NB4 (cell line): ENCODE measurements around the gene MLN.

ENCODE experiments used
- POLR2A ChIP-seq: IDR thresholded peaks from 2 replicates; pipeline ENCODE4 v1.6.1; 2011; ENCODE audit warnings: mild to moderate bottlenecking; ENCODE audit not compliant: insufficient read length; ENCODE audit errors: extremely low read depth
- TF ChIP-seq, protein P1 (sequence below): IDR thresholded peaks from one replicate; pipeline ENCODE4 v1.5.1; 2012; ENCODE audit warnings: low read depth, low read length

DNA sequence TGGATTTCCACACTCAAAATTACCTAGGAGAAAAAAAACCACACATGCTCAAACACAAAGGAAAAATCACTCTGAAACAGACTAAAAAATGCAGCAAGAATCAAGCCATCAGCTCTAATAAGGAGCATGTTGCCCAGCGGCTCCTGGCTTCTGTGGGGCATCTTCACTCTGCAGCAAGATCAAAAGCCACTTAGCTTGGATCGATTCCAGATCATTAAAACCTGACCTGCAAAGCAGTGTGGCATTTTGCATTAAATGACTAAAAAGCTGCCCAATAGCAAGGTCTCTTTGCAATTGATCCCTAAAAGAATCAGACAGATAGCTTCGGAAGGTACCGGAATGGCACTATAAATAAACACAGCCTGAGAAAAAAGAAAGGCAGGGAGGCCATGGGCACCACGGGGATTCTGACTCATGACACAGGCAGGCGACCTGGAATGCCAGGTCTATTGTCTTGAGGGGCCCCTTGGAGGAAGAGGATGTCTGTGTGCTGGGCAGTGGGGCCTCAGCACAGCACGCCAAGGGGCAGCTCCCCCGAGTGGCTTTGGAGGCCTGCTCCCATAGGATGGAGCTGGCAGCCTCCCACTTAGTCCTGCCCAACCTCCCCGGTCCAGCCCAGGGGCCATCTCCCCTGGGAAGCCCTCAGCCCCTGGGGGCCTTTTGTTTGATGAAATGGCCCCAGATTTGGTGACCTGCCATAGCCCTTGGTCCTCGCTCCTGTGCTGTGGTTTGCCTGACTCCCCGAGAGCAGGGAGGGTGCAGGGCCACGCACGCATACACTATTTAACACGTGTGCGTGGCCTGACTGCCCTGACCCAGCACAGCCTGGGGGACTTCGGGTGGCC lies 22.4 kb downstream of the MLN start:
- TF ChIP-seq, protein P1, sequence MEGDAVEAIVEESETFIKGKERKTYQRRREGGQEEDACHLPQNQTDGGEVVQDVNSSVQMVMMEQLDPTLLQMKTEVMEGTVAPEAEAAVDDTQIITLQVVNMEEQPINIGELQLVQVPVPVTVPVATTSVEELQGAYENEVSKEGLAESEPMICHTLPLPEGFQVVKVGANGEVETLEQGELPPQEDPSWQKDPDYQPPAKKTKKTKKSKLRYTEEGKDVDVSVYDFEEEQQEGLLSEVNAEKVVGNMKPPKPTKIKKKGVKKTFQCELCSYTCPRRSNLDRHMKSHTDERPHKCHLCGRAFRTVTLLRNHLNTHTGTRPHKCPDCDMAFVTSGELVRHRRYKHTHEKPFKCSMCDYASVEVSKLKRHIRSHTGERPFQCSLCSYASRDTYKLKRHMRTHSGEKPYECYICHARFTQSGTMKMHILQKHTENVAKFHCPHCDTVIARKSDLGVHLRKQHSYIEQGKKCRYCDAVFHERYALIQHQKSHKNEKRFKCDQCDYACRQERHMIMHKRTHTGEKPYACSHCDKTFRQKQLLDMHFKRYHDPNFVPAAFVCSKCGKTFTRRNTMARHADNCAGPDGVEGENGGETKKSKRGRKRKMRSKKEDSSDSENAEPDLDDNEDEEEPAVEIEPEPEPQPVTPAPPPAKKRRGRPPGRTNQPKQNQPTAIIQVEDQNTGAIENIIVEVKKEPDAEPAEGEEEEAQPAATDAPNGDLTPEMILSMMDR, result no peak
- no peak for TF ChIP-seq POLR2A
